OCI-LY1 (cell line): ENCODE data around the gene DPAGT1.
A peak's percentile ranks its signal among the peaks of the same experiment; 100 is the strongest.

ENCODE experiments used
- H2AFZ ChIP-seq: fragments of 200-600 bp; sonication (generic), shearing (Covaris generic); 2 replicates; pipeline ENCODE4 v1.6.0; 2014; ENCODE audit warnings: antibody characterized with exemption, mild to moderate bottlenecking, low read length
- H3F3A ChIP-seq: fragments of 200-600 bp; sonication (generic), shearing (Covaris generic); 2 replicates; pipeline ENCODE4 v1.6.0; 2014; ENCODE audit warnings: mild to moderate bottlenecking, antibody characterized with exemption, low read length, moderate library complexity; ENCODE audit not compliant: insufficient read depth
- H3K27ac ChIP-seq: fragments of 200-600 bp; sonication (generic); 2 replicates; pipeline ENCODE4 v1.5.1; 2014; ENCODE audit warnings: low read length, mixed run types, mild to moderate bottlenecking, low read depth; ENCODE audit not compliant: poor library complexity, severe bottlenecking
- H3K27me3 ChIP-seq: fragments of 200-600 bp; sonication (generic); 2 replicates; pipeline ENCODE4 v1.6.0; 2014; ENCODE audit warnings: antibody characterized with exemption, mild to moderate bottlenecking, low read length, moderate library complexity; ENCODE audit not compliant: insufficient read depth
- H3K36me3 ChIP-seq: fragments of 200-600 bp; sonication (generic); 2 replicates; pipeline ENCODE4 v1.6.1; 2014; ENCODE audit warnings: mild to moderate bottlenecking, antibody characterized with exemption, low read length, moderate library complexity, mixed read lengths; ENCODE audit not compliant: insufficient read depth
- H3K4me1 ChIP-seq: fragments of 200-600 bp; sonication (generic); 2 replicates; pipeline ENCODE4 v1.5.1; 2014; ENCODE audit warnings: mild to moderate bottlenecking, low read length, moderate library complexity; ENCODE audit not compliant: insufficient read depth, severe bottlenecking
- H3K4me2 ChIP-seq: fragments of 200-600 bp; sonication (generic), shearing (Covaris generic); 2 replicates; pipeline ENCODE4 v1.6.1; 2014; ENCODE audit warnings: low read length
- H3K4me3 ChIP-seq: fragments of 200-600 bp; sonication (generic); 2 replicates; pipeline ENCODE4 v1.5.1; 2014; ENCODE audit warnings: low read length, low read depth, mild to moderate bottlenecking, mixed read lengths; ENCODE audit not compliant: poor library complexity, severe bottlenecking
- H3K79me2 ChIP-seq: fragments of 200-600 bp; shearing (Covaris generic); 2 replicates; pipeline ENCODE4 v1.6.1; 2016; ENCODE audit warnings: mixed run types, low read length, mixed read lengths; ENCODE audit not compliant: insufficient read depth
- H3K9ac ChIP-seq: fragments of 200-600 bp; sonication (generic), shearing (Covaris generic); 2 replicates; pipeline ENCODE4 v1.6.1; 2014; ENCODE audit warnings: mild to moderate bottlenecking, low read length, mixed read lengths
- H3K9me2 ChIP-seq: fragments of 200-600 bp; sonication (generic), shearing (Covaris generic); 2 replicates; pipeline ENCODE4 v1.6.1; 2014; ENCODE audit warnings: low read depth, mild to moderate bottlenecking, low read length, mixed read lengths
- H3K9me3 ChIP-seq: fragments of 200-600 bp; shearing (Covaris generic); 2 replicates; pipeline ENCODE4 v1.6.1; 2014; ENCODE audit warnings: low read length, mixed read lengths
- H4K20me1 ChIP-seq: fragments of 200-600 bp; sonication (generic), shearing (Covaris generic); 2 replicates; pipeline ENCODE4 v1.6.0; 2016; ENCODE audit warnings: mild to moderate bottlenecking, low read length; ENCODE audit not compliant: insufficient read depth
- EZH2 ChIP-seq: fragments of 200-600 bp; sonication (generic), shearing (Covaris generic); IDR thresholded peaks from 2 replicates; pipeline ENCODE4 v1.8.0; 2017; ENCODE audit warnings: borderline replicate concordance, mixed run types, mild to moderate bottlenecking, antibody characterized with exemption, low read length, moderate library complexity, mixed read lengths
- TF ChIP-seq, protein P1 (sequence below): fragments of 200-600 bp; sonication (generic), shearing (Covaris generic); IDR thresholded peaks from 2 replicates; pipeline ENCODE4 v1.5.1; 2017; ENCODE audit warnings: mild to moderate bottlenecking, antibody characterized with exemption, low read length, moderate library complexity, mixed read lengths

The DPAGT1 gene

GRCh38 chr11:119088406-119088805 lies 13.2 kb downstream of the DPAGT1 start:
- peak overlapping the region; percentile 52 for H3K27ac ChIP-seq
- peaks cover 10% of the 10 kb centered on the region; the same call in 1 of the 2 replicates for H3K79me2 ChIP-seq
- H3K4me1 ChIP-seq: peaks cover 38% of the 10 kb centered on the region
- peaks cover 26% of the 10 kb centered on the region for H3K36me3 ChIP-seq
- no peaks in the 10 kb centered on the region for H4K20me1 ChIP-seq
- peaks cover 3% of the 10 kb centered on the region for H3F3A ChIP-seq
- H3K4me3 ChIP-seq: no peak overlapping the region
- no peaks in the 10 kb centered on the region for H3K9me3 ChIP-seq
- no peaks in the 10 kb centered on the region for H3K9me2 ChIP-seq
- H3K4me2 ChIP-seq: no peak overlapping the region
- no peak overlapping the region for H2AFZ ChIP-seq
- no peak overlapping the region for H3K9ac ChIP-seq
- TF ChIP-seq, protein P1, sequence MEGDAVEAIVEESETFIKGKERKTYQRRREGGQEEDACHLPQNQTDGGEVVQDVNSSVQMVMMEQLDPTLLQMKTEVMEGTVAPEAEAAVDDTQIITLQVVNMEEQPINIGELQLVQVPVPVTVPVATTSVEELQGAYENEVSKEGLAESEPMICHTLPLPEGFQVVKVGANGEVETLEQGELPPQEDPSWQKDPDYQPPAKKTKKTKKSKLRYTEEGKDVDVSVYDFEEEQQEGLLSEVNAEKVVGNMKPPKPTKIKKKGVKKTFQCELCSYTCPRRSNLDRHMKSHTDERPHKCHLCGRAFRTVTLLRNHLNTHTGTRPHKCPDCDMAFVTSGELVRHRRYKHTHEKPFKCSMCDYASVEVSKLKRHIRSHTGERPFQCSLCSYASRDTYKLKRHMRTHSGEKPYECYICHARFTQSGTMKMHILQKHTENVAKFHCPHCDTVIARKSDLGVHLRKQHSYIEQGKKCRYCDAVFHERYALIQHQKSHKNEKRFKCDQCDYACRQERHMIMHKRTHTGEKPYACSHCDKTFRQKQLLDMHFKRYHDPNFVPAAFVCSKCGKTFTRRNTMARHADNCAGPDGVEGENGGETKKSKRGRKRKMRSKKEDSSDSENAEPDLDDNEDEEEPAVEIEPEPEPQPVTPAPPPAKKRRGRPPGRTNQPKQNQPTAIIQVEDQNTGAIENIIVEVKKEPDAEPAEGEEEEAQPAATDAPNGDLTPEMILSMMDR: no peak
- TF ChIP-seq EZH2: no peak
- no peaks in the 10 kb centered on the region for H3K27me3 ChIP-seq

DNA sequence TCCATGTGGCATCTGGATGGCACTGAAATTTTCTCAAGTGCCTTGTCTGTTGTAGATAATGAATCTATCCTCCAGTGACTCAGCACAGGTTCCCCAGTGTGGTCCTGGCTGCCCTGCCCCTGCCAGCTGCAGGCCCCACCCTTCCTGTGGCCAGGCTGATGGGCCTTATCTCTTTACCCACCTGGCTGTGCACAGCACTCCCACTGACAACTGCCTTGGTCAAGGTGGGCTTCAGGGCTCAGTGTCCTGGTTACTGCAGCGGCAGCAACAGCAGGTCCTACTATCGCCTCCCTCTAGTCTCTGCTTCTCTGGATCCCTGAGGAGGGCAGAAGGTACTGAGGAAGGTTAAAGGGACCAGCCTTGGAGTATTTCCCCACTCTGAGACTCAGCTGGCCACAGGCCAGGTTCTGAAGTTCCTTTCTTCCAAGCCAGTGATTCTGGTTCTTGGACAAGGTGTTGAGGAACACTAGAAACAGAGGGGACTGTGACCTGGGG lies 13.9 kb downstream of the DPAGT1 start:
- Histone ChIP-seq H3K27me3 (no peaks in the 10 kb centered on the region), H3K9me3 (no peaks in the 10 kb centered on the region), H3K79me2 (peaks cover 9% of the 10 kb centered on the region; the same call in 1 of the 2 replicates), H3K9ac (no peak overlapping the region; the same call in 1 of the 2 replicates), H3F3A (peaks cover 3% of the 10 kb centered on the region), H3K36me3 (peaks cover 20% of the 10 kb centered on the region), H3K9me2 (no peaks in the 10 kb centered on the region), H3K4me3 (no peak overlapping the region), H3K4me1 (peaks cover 32% of the 10 kb centered on the region), H3K27ac (peak overlapping the region; percentile 52), H4K20me1 (no peaks in the 10 kb centered on the region), H2AFZ (no peak overlapping the region), H3K4me2 (peak overlapping the region; percentile 19; the same call in 1 of the 2 replicates)
- TF ChIP-seq, protein P1: no peak
- TF ChIP-seq EZH2: no peak

DNA sequence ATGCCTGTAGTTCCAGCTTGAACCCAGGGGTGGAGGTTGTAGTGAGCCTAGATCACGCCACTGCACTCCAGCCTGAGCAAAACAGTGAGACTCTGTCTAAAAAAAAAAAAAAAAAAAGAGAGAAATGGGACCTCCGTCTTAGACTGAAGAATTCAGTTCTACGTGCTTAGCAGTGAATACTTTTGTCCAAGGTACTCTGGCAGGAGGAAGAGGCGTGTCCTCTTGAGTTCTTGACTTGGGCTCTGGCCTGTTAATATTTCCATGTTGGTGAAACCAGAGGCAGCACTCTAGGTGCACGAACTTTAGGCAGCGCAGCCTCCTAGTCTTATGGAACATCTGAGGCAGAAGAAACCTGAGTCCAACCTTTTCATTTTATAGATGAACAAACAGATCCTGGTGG lies 14.5 kb downstream of the DPAGT1 start:
- Histone ChIP-seq H3K4me1 (peaks cover 25% of the 10 kb centered on the region), H3K9me2 (no peaks in the 10 kb centered on the region), H3K9me3 (no peaks in the 10 kb centered on the region), H3K79me2 (peaks cover 9% of the 10 kb centered on the region; the same call in 1 of the 2 replicates), H3K27ac (peak overlapping the region; percentile 52), H3K9ac (no peak overlapping the region; the same call in 1 of the 2 replicates), H2AFZ (no peak overlapping the region), H3K4me3 (no peak overlapping the region), H3K4me2 (peak overlapping the region; percentile 19; the same call in 1 of the 2 replicates), H3F3A (peaks cover 3% of the 10 kb centered on the region; the same call in 1 of the 2 replicates), H3K27me3 (no peaks in the 10 kb centered on the region), H4K20me1 (no peaks in the 10 kb centered on the region), H3K36me3 (peaks cover 16% of the 10 kb centered on the region; the same call in 1 of the 2 replicates)
- no peak for TF ChIP-seq EZH2
- TF ChIP-seq, protein P1: no peak
